Endodermal cell (in vitro differentiated cells): Measurements from ENCODE around the gene KAT7. TPM values are rescaled to one million over a fixed set of nuclear protein-coding genes. Genes with fewer than 3 reads are reported as not detected.

Source experiments
- DNase-seq: peaks from one replicate; pipeline ENCODE4 v3.0.0-alpha.2; 2017
- H3K27ac ChIP-seq: 2 replicates; pipeline ENCODE4 v1.5.1; 2013; ENCODE audit warnings: mild to moderate bottlenecking, low read depth, low read length, moderate library complexity
- H3K27me3 ChIP-seq: 2 replicates; pipeline ENCODE4 v1.6.1; 2013; ENCODE audit warnings: mild to moderate bottlenecking, low read length, moderate library complexity; ENCODE audit not compliant: insufficient read depth, control insufficient read depth, poor library complexity, severe bottlenecking
- H3K36me3 ChIP-seq: 2 replicates; pipeline ENCODE4 v1.7.0; 2013; ENCODE audit warnings: mild to moderate bottlenecking, low read length, moderate library complexity; ENCODE audit not compliant: control insufficient read depth, insufficient read depth
- H3K4me1 ChIP-seq: one replicate; pipeline ENCODE4 v1.7.0; 2013; ENCODE audit warnings: low read length; ENCODE audit not compliant: control insufficient read depth, insufficient read depth
- H3K4me3 ChIP-seq: 2 replicates; pipeline ENCODE4 v1.5.1; 2013; ENCODE audit warnings: mild to moderate bottlenecking, low read length, moderate library complexity
- H3K9ac ChIP-seq: 2 replicates; pipeline ENCODE4 v1.6.1; 2013; ENCODE audit warnings: mild to moderate bottlenecking, low read length, moderate library complexity; ENCODE audit not compliant: poor library complexity, severe bottlenecking; ENCODE audit errors: extremely low read depth
- H3K9me3 ChIP-seq: 2 replicates; pipeline ENCODE4 v1.6.1; 2013; ENCODE audit warnings: mild to moderate bottlenecking, low read length, moderate library complexity; ENCODE audit not compliant: control insufficient read depth
- H3K27ac Mint-ChIP-seq: 2 replicates; pipeline ENCODE4 v1.8.0; 2020; ENCODE audit warnings: mixed read lengths
- H3K27me3 Mint-ChIP-seq: 2 replicates; pipeline ENCODE4 v1.8.0; 2021; ENCODE audit warnings: mild to moderate bottlenecking, mixed read lengths; ENCODE audit not compliant: insufficient read depth
- H3K36me3 Mint-ChIP-seq: 2 replicates; pipeline ENCODE4 v1.8.0; 2020; ENCODE audit warnings: low read depth, mixed read lengths
- H3K4me1 Mint-ChIP-seq: 2 replicates; pipeline ENCODE4 v1.8.0; 2020; ENCODE audit warnings: mixed read lengths
- H3K4me3 Mint-ChIP-seq: 2 replicates; pipeline ENCODE4 v1.8.0; 2020; ENCODE audit warnings: mild to moderate bottlenecking, moderate library complexity, mixed read lengths
- H3K9me3 Mint-ChIP-seq: 2 replicates; pipeline ENCODE4 v1.8.0; 2020; ENCODE audit warnings: mild to moderate bottlenecking, mixed read lengths
- CTCF ChIP-seq: fragments of 200-600 bp; sonication (generic); conservative IDR thresholded peaks from 2 replicates; pipeline ENCODE4 v1.5.0; 2021; ENCODE audit warnings: antibody characterized with exemption, mild to moderate bottlenecking
- WGBS, 2 experiments: methylation state at CpG; one replicate each; pipeline versions ENCODE4 v1.1.5 to v1.1.7; 2013; ENCODE audit warnings: missing lambda C conversion rate in 2 of 2, mixed read lengths in 1 of 2; ENCODE audit not compliant: insufficient coverage in 1 of 2, insufficient read length in 1 of 2; 5-methylcytosine and 5-hydroxymethylcytosine counted together
- total RNA-seq, 2 donors: library from RNA; stranded (reverse); fragmentation: NEBNext Ultra II Directional in 1 of 2; extraction: Animal tissue kit (Norgen Biotek cat#: 25700) in 1 of 2; gene quantifications; 2 replicates in 1 of 2; 3 replicates in 1 of 2; pipeline ENCODE4 v1.2.1, GENCODE V29; 2021

Gene KAT7
- total RNA-seq, 2 donors from 2014 or later: 77.8 to 80.5 TPM

- H3K4me3 Mint-ChIP-seq: peak overlapping the region; percentile 51
- no peak overlapping the region for H3K4me3 ChIP-seq
Measured at GRCh38 chr17:49880291-49881053, 92.0 kb downstream of the KAT7 start.

GRCh38 chr17:49881054-49881402 is 92.5 kb downstream of the KAT7 start:
- H3K27me3 ChIP-seq: peaks cover 11% of the 10 kb centered on the region
- H3K9ac ChIP-seq: no peak overlapping the region
- H3K9me3 Mint-ChIP-seq: no peaks in the 10 kb centered on the region
- H3K36me3 ChIP-seq: no peaks in the 10 kb centered on the region
- no peaks in the 10 kb centered on the region for H3K36me3 Mint-ChIP-seq
- H3K4me3 ChIP-seq: no peak overlapping the region
- peaks cover 24% of the 10 kb centered on the region for H3K4me1 Mint-ChIP-seq
- no peak overlapping the region for H3K27ac Mint-ChIP-seq
- no peak overlapping the region for H3K27ac ChIP-seq
- H3K4me1 ChIP-seq: peaks cover 4% of the 10 kb centered on the region
- no peaks in the 10 kb centered on the region for H3K9me3 ChIP-seq
- WGBS, 2 experiments: 28% methylated on average over 4 of the region's 5 CpGs; no CpG with 5 or more reads in 1 of the 2 experiments
- DNase-seq: peak; percentile 76
- H3K27me3 Mint-ChIP-seq: peaks cover 39% of the 10 kb centered on the region
- no peak for TF ChIP-seq CTCF
- peak overlapping the region; percentile 51 for H3K4me3 Mint-ChIP-seq

More at GRCh38 chr17:49880291-49881053, 92.0 kb downstream of the KAT7 start:
- peak; percentile 98 for TF ChIP-seq CTCF
- Histone ChIP-seq H3K9ac (no peak overlapping the region), H3K27me3 (peaks cover 11% of the 10 kb centered on the region), H3K27ac (no peak overlapping the region), H3K36me3 (no peaks in the 10 kb centered on the region), H3K9me3 (no peaks in the 10 kb centered on the region), H3K4me1 (peaks cover 4% of the 10 kb centered on the region)
- no peaks in the 10 kb centered on the region for H3K9me3 Mint-ChIP-seq
- no peak overlapping the region for H3K27ac Mint-ChIP-seq
- whole genome bisulfite sequencing, 2 experiments: 12% methylated on average over 23 to 41 of the region's 41 CpGs
- peak; percentile 100 for DNase-seq
- H3K4me1 Mint-ChIP-seq: peaks cover 29% of the 10 kb centered on the region
- H3K36me3 Mint-ChIP-seq: no peaks in the 10 kb centered on the region
- H3K27me3 Mint-ChIP-seq: peaks cover 39% of the 10 kb centered on the region

- no peaks in the 10 kb centered on the region for H3K36me3 Mint-ChIP-seq
- H3K4me1 ChIP-seq: peaks cover 4% of the 10 kb centered on the region
- H3K9me3 ChIP-seq: no peaks in the 10 kb centered on the region
- H3K4me3 ChIP-seq: no peak overlapping the region
- peaks cover 25% of the 10 kb centered on the region for H3K4me1 Mint-ChIP-seq
- H3K27me3 ChIP-seq: peaks cover 11% of the 10 kb centered on the region
- no peak overlapping the region for H3K27ac ChIP-seq
- H3K9ac ChIP-seq: no peak overlapping the region
- H3K27me3 Mint-ChIP-seq: peaks cover 40% of the 10 kb centered on the region
- 84 to 91% methylated on average over 7 of the region's 7 CpGs for WGBS, 2 experiments
- H3K36me3 ChIP-seq: no peaks in the 10 kb centered on the region
- H3K4me3 Mint-ChIP-seq: no peak overlapping the region
- H3K27ac Mint-ChIP-seq: no peak overlapping the region
- H3K9me3 Mint-ChIP-seq: no peaks in the 10 kb centered on the region
- DNase-seq: no peak
- TF ChIP-seq CTCF: no peak
Measured at GRCh38 chr17:49882434-49882833, 94.0 kb downstream of the KAT7 start.

Other genes with a start within 250 kb of the KAT7 start
- 1 to 10 TPM; 3.0 to 5.9 TPM for gene NXPH3, start 212.8 kb upstream of the KAT7 start, total RNA-seq
- 10 to 100 TPM; 39.9 to 41.3 TPM for gene SPOP, start 110.6 kb upstream of the KAT7 start, total RNA-seq
- 10 to 100 TPM; 59.4 to 80.5 TPM for gene SLC35B1, start 80.7 kb upstream of the KAT7 start, total RNA-seq
- gene FAM117A, start 24.6 kb upstream of the KAT7 start, total RNA-seq: 10 to 100 TPM; 15.4 to 16.8 TPM
- 1 to 10 TPM; 1.5 to 3.2 TPM for gene TAC4, start 59.4 kb downstream of the KAT7 start, total RNA-seq
- gene DLX4, start 180.5 kb downstream of the KAT7 start, total RNA-seq: 1 to 10 TPM; 1.6 to 2.1 TPM
- gene DLX3, start 206.5 kb downstream of the KAT7 start, total RNA-seq: 1 to 10 TPM in 1 of 2 donors, under 1 TPM in 1; 0.58 to 1.4 TPM